PFSK-1 (cell line): ENCODE measurements around the gene CCDC183.

Source experiments
- FOXP2 ChIP-seq: optimal IDR thresholded peaks from 2 replicates; pipeline ENCODE3; 2011; ENCODE audit warnings: borderline replicate concordance, control low read depth, inconsistent platforms; ENCODE audit not compliant: insufficient read depth; ENCODE audit errors: extremely low read length, extremely low read depth
- POLR2AphosphoS5 ChIP-seq: IDR thresholded peaks from 2 replicates; pipeline ENCODE4 v1.6.1; 2012; ENCODE audit warnings: low read depth, mild to moderate bottlenecking, control low read depth, low read length, moderate library complexity
- SIN3A ChIP-seq: IDR thresholded peaks from 2 replicates; pipeline ENCODE4 v1.6.1; 2012; ENCODE audit warnings: mild to moderate bottlenecking, low read length, moderate library complexity, borderline replicate concordance; ENCODE audit not compliant: insufficient read depth
- TAF1 ChIP-seq: IDR thresholded peaks from 2 replicates; pipeline ENCODE4 v1.6.1; 2012; ENCODE audit warnings: low read length, control low read depth, borderline replicate concordance; ENCODE audit not compliant: insufficient read depth
- TF ChIP-seq, protein P1 (sequence below), 2 experiments: IDR thresholded peaks; 2 replicates each; pipeline versions ENCODE4 v1.6.1 to v1.8.0; 2011 to 2012; ENCODE audit warnings: low read depth in 2 of 2, low read length in 2 of 2, control low read depth in 1 of 2, inconsistent platforms in 1 of 2, mild to moderate bottlenecking in 1 of 2, moderate library complexity in 1 of 2; ENCODE audit not compliant: insufficient read depth in 1 of 2

DNA sequence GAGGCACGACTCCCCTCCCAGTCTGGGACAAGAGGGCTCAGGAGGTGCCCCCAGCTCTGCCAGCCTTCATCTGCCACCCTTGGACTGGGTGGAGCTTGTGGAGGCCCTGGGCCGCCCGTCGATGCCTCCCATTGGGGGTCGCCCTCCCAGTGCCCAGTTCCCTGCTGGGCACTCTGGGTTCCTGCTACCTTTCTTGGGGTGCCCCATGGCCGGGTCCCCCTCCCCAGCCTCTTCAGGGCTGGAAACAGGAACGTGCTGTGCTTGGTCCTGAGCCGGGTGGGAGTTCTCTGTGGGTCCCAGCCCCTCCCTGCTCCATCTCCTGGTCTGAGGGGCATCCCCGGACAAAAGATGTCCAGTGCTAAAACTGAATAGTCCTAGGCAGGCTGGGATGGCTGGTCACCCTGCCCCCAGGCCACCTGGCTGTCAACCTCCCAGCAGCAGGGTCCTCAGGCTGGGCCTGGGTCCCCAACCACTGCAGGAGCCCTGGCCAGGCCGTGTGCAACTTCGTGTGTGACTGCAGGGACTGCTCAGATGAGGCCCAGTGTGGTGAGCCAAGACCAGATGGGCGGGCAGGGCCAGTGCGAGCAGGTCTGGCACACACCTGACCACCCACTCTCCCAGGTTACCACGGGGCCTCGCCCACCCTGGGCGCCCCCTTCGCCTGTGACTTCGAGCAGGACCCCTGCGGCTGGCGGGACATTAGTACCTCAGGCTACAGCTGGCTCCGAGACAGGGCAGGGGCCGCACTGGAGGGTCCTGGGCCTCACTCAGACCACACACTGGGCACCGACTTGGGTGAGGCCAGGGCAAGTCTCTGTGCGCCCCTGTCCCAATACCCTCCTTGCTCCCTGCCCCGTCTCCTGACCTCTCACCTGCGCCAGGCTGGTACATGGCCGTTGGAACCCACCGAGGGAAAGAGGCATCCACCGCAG, 56.8 kb downstream of the CCDC183 start:
- TF ChIP-seq TAF1 = no peak
- no peak for TF ChIP-seq POLR2AphosphoS5
- TF ChIP-seq, protein P1, sequence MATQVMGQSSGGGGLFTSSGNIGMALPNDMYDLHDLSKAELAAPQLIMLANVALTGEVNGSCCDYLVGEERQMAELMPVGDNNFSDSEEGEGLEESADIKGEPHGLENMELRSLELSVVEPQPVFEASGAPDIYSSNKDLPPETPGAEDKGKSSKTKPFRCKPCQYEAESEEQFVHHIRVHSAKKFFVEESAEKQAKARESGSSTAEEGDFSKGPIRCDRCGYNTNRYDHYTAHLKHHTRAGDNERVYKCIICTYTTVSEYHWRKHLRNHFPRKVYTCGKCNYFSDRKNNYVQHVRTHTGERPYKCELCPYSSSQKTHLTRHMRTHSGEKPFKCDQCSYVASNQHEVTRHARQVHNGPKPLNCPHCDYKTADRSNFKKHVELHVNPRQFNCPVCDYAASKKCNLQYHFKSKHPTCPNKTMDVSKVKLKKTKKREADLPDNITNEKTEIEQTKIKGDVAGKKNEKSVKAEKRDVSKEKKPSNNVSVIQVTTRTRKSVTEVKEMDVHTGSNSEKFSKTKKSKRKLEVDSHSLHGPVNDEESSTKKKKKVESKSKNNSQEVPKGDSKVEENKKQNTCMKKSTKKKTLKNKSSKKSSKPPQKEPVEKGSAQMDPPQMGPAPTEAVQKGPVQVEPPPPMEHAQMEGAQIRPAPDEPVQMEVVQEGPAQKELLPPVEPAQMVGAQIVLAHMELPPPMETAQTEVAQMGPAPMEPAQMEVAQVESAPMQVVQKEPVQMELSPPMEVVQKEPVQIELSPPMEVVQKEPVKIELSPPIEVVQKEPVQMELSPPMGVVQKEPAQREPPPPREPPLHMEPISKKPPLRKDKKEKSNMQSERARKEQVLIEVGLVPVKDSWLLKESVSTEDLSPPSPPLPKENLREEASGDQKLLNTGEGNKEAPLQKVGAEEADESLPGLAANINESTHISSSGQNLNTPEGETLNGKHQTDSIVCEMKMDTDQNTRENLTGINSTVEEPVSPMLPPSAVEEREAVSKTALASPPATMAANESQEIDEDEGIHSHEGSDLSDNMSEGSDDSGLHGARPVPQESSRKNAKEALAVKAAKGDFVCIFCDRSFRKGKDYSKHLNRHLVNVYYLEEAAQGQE (IDR thresholded peaks at IDR 0.05; ENCODE audit: insufficient read depth in 1 of 2, low read depth in 2 of 2, low read length in 2 of 2) = no peak
- TF ChIP-seq FOXP2 = no peak
- TF ChIP-seq SIN3A = no peak
